GM18499 (cell line): ENCODE measurements around the gene KCNJ12.

Experiments
- ATAC-seq: cut with Tn5 transposase; IDR thresholded peaks from one replicate; pipeline ENCODE4 v1.9.1; 2021; ENCODE audit warnings: moderate number of reproducible peaks; ENCODE audit not compliant: insufficient read depth, unreplicated experiment

KCNJ12 gene

GRCh38 chr17:21463779-21464407 lies 87.7 kb downstream of the KCNJ12 start:
- no peak for ATAC-seq

- no peak for ATAC-seq
These were observed 88.5 kb downstream of the KCNJ12 start for GRCh38 chr17:21464611-21465021.

GRCh38 chr17:21466550-21466949 lies 90.4 kb downstream of the KCNJ12 start:
- no peak for ATAC-seq

- no peak for ATAC-seq
These were observed 91.0 kb downstream of the KCNJ12 start for GRCh38 chr17:21467196-21467595.

GRCh38 chr17:21467739-21468490 lies 91.8 kb downstream of the KCNJ12 start:
- no peak for ATAC-seq
